Effector memory CD4-positive, alpha-beta T cell (primary cell): ENCODE data around the gene CYP51A1.
"Not testable (repeated sequence)": the region's sequence is repeated elsewhere in the genome, so short reads cannot be mapped to it uniquely, and the experiment has no call there.

ENCODE experiments used
- DNase-seq, 3 donors: peaks; one replicate each; pipeline ENCODE4 v3.0.0-alpha.2; 2020
- H3K27ac ChIP-seq: 2 replicates; pipeline ENCODE4 v1.7.0; 2013; ENCODE audit warnings: mild to moderate bottlenecking, low read length, moderate library complexity; ENCODE audit not compliant: insufficient read depth, poor library complexity, severe bottlenecking
- H3K27me3 ChIP-seq: replicated peaks from 2 replicates; pipeline ENCODE4 v1.7.0; 2013; ENCODE audit warnings: mild to moderate bottlenecking, low read length; ENCODE audit not compliant: insufficient read depth, control insufficient read depth, poor library complexity, severe bottlenecking
- H3K36me3 ChIP-seq: 2 replicates; pipeline ENCODE4 v1.7.0; 2013; ENCODE audit warnings: mild to moderate bottlenecking, low read length, moderate library complexity; ENCODE audit not compliant: control insufficient read depth, insufficient read depth
- H3K4me1 ChIP-seq: 2 replicates; pipeline ENCODE4 v1.7.0; 2013; ENCODE audit warnings: low read length, mild to moderate bottlenecking; ENCODE audit not compliant: control insufficient read depth, insufficient read depth, poor library complexity, severe bottlenecking
- H3K4me3 ChIP-seq: 2 replicates; pipeline ENCODE4 v1.7.0; 2013; ENCODE audit warnings: low read length, low read depth, mild to moderate bottlenecking; ENCODE audit not compliant: insufficient read depth, poor library complexity, severe bottlenecking
- H3K9me3 ChIP-seq: 2 replicates; pipeline ENCODE4 v1.7.0; 2013; ENCODE audit warnings: mild to moderate bottlenecking, low read length, moderate library complexity; ENCODE audit not compliant: control insufficient read depth

The CYP51A1 gene

DNA sequence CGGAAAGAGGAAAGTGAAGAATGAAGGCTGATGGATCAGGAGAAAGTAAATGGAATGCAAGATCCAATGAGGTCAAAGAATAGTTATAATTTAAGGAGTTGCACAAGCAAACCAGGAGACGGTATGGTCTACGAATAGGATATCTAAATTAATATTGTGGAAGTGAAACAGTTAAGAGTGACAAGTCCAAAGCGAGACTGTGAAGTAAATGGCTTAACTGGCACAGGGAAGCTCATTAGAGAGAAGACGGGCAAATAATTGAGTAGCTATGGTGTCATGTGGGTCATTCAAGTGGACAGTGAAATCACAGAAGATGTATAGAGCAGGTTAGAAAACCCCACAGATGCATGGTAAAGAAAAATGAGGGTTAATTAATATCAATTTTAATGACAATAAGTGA, 3.2 kb downstream of the CYP51A1 start:
- Histone ChIP-seq H3K4me3 (no peak overlapping the region), H3K27ac (no peak overlapping the region), H3K27me3 (no peaks in the 10 kb centered on the region), H3K36me3 (peaks cover 5% of the 10 kb centered on the region), H3K4me1 (peaks cover 9% of the 10 kb centered on the region), H3K9me3 (no peaks in the 10 kb centered on the region)
- DNase-seq = no peak

DNA sequence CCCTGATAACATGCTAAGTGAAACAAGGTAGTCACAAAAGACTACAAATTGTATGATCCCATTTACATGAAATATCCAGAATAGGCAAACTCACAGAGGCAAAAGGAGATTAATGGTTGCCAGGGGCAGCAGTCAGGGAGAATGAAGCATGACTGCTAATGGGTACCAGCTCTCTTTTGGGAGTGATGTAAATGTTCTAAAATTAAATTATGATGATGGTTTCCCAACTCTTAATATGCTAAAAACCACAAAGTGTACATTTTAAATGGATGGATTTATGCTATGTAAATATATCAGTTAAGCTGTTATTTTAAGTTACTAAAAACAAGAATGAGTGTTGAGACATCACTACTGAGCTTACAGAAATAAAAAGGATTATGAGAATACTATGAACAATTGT, 12.6 kb downstream of the CYP51A1 start:
- Histone ChIP-seq H3K27ac (no peak overlapping the region), H3K36me3 (peaks cover 24% of the 10 kb centered on the region), H3K4me1 (no peaks in the 10 kb centered on the region), H3K27me3 (no peaks in the 10 kb centered on the region), H3K9me3 (no peaks in the 10 kb centered on the region), H3K4me3 (no peak overlapping the region)
- no peak for DNase-seq

DNA sequence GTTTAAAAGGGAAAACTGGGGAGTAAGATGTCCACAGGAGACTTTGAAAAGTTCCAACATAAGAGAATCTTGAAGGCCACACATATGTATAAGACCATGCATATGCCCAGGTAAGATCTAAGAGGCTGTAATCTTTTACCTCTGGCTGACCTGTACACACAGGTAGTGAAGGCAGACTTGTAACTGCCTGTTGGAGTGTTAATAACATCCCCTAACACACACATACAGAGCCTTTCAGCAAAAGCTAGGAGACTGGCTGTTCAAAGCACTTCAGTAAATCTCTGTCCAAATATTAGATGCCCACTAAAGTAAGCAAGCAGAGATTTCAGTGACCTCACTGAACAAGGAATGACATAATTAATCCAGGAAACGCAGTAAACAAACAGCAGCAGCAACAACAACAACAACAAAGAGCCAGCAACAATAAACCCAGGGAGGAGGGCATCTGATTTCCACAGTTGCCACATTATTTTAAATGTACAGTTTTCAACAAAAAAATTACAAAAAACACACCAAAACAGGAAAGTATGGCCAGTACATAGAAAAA, 15.0 kb downstream of the CYP51A1 start:
- peaks cover 22% of the 10 kb centered on the region for H3K36me3 ChIP-seq
- H3K9me3 ChIP-seq = no peaks in the 10 kb centered on the region
- no peaks in the 10 kb centered on the region for H3K4me1 ChIP-seq
- H3K4me3 ChIP-seq = no peak overlapping the region
- no peak for DNase-seq
- no peaks in the 10 kb centered on the region for H3K27me3 ChIP-seq
- H3K27ac ChIP-seq = no peak overlapping the region

DNA sequence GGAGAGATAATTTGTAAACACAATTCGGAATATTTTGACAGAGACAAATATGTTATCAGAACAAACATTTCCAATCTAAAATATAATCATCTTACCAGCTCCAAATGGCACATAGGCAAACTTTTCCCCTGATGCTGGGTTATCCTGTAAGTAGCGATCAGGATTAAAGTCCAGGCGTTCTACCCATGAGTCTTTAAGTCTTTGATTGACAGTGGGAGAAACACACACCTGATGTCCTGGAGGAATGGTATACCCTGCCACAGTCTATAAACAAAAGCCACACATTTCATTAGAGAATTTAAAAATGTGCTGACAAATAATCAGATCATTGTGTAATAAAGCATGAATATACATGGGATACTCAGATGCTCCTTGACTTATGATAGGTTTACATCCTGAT, 17.3 kb downstream of the CYP51A1 start:
- no peaks in the 10 kb centered on the region for H3K9me3 ChIP-seq
- H3K36me3 ChIP-seq = peaks cover 11% of the 10 kb centered on the region
- no peak overlapping the region for H3K4me3 ChIP-seq
- H3K27ac ChIP-seq = no peak overlapping the region
- no peaks in the 10 kb centered on the region for H3K4me1 ChIP-seq
- DNase-seq = no peak
- H3K27me3 ChIP-seq = no peaks in the 10 kb centered on the region

DNA sequence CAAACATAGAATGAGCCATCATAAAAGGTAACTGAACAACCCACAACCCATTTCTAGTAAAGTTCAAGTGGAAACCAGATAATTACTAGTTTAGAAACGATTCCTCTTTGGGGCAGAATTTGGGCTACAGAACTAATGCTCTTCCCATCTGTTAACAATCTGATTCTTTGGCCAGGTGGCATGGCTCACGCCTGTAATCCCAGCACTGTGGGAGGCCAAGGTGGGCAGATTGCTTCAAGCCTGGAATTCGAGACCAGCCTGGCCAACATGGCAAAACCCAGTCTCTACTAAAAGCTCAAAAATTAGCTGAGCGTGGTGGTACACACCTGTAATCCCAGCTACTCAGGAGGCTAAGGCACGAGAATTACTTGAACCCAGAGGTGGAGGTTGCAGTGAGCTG, 18.5 kb downstream of the CYP51A1 start:
- Histone ChIP-seq H3K27me3 (no peaks in the 10 kb centered on the region), H3K4me1 (no peaks in the 10 kb centered on the region), H3K9me3 (no peaks in the 10 kb centered on the region), H3K4me3 (no peak overlapping the region), H3K36me3 (peaks cover 3% of the 10 kb centered on the region), H3K27ac (no peak overlapping the region)
- DNase-seq = no peak

DNA sequence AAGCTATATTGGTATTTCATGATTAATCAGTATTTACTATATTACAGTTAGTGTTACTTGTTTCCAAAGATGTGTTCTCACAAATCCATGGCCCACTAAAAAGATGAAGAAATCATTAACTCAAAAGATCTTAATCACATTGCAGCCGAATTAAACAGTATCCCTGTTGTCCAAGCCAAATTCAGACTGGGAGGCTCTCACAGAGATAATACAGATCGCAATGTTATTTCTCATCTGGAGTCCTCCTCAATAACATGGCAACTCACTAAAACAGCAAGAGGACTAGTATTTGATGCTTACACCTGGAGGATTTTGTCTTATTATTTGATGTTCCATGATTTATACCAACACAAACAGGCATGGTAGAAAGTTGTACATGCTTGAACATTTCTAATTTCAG, 23.4 kb downstream of the CYP51A1 start:
- Histone ChIP-seq H3K4me1 (no peaks in the 10 kb centered on the region), H3K27ac (no peak overlapping the region), H3K9me3 (no peaks in the 10 kb centered on the region), H3K4me3 (no peak overlapping the region), H3K36me3 (peaks cover 21% of the 10 kb centered on the region), H3K27me3 (no peaks in the 10 kb centered on the region)
- DNase-seq = no peak

DNA sequence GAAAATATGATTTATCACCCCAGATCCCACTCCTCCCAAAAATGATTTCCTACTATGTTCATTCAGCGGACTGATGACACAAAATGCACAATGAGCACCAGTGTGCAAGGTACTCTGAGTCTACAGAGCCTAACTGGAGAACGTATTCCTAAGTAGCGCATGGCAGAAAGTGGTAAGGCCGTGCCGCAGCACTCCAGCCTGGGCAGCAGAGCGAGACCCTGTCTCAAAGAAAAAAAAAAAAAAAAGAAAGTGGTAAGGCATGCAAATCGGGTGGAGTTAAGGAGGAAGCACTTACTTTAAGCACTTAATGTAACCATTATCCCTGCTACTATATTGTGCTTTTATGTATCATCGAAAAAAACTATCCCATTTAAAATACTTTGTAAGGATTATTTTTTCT, 25.5 kb downstream of the CYP51A1 start:
- no peak overlapping the region for H3K4me3 ChIP-seq
- H3K27me3 ChIP-seq = no peaks in the 10 kb centered on the region
- H3K27ac ChIP-seq = no peak overlapping the region
- DNase-seq = no peak
- H3K4me1 ChIP-seq = no peaks in the 10 kb centered on the region
- H3K36me3 ChIP-seq = peaks cover 25% of the 10 kb centered on the region
- no peaks in the 10 kb centered on the region for H3K9me3 ChIP-seq

DNA sequence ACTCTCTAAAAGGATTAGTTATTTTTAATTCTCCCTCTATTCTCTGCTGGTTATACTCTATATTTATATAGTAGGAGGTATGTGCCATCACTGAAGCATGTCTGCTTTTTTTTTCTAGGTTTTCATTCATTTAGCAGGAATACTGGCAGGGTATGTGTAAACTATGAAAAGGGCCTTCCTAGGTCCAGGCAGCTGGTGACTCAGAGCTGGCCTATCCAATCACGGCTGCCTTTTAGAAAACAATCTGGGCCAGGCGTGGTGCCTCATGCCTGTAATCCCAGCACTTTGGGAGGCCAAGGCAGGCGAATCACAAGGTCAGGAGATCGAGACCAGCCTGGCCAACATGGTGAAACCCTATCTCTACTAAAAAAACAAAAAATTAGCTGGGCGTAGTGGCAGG, 31.4 kb downstream of the CYP51A1 start:
- not testable (repeated sequence) for DNase-seq, H3K27ac ChIP-seq, H3K4me3 ChIP-seq, H3K27me3 ChIP-seq, H3K9me3 ChIP-seq, H3K4me1 ChIP-seq
- H3K36me3 ChIP-seq = peaks cover 44% of the 10 kb centered on the region

DNA sequence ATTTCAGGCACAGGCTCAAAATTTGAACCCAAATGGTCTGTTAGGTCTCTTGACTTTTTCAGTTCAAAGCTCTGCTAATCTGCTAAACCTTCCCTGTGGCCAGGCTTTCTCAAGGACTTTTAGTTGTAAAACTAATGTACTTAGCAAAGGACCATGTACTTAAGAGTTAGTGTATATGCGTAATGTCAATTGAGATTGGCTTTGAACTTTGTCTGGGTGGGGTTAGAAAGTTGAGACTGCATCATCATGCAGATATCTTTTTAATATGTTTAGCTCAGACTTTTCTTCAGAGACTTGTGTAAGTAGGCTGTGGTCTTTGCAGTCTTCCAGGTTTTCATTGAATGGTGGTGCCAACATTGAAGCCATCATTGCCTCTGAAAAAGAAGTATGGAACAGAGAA, 33.7 kb downstream of the CYP51A1 start:
- Histone ChIP-seq H3K27me3 (no peaks in the 10 kb centered on the region), H3K27ac (no peak overlapping the region), H3K4me3 (no peak overlapping the region), H3K4me1 (no peaks in the 10 kb centered on the region), H3K36me3 (peaks cover 55% of the 10 kb centered on the region), H3K9me3 (no peaks in the 10 kb centered on the region)
- no peak for DNase-seq

DNA sequence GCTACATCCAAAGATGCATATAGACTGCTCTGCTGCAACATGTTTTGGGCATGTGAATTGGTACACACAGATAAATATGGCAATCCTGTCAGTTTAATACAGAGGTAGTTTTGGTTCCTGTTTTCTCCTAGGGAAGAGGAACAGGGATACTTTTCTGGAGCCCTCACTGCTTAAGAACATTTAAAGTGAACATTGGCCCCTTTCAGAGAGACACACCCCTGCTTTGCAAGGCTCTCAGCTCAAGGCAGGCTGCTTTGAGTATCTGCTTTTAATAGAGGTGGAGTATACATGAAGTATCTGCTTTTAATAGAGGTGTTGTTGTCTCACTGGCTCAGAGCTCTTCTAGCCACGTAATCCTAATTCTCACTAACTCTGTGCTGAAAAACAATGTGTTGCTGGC, 38.9 kb downstream of the CYP51A1 start:
- H3K4me3 ChIP-seq = no peak overlapping the region
- DNase-seq = no peak
- no peak overlapping the region for H3K27ac ChIP-seq
- H3K36me3 ChIP-seq = peaks cover 54% of the 10 kb centered on the region
- no peaks in the 10 kb centered on the region for H3K27me3 ChIP-seq
- no peaks in the 10 kb centered on the region for H3K9me3 ChIP-seq
- no peaks in the 10 kb centered on the region for H3K4me1 ChIP-seq

DNA sequence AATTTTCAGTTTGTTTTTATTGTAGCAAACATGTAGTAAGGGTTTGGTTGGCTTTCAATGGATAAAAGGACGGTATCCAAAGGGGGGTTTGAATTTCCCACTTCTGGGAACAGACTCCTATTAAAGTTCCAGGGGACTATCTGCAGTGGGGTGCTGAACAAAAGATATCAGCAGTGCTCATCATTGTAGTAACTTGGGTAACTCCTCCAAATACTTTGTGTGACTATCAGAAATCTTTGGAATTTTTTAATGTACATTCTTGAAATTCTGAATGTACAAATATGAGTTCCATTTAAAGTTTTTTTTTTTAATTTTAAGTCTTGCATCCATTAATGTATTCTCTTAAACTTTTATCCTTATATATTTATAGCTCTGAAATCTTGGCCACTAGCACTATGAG, 42.1 kb downstream of the CYP51A1 start:
- Histone ChIP-seq H3K4me1 (no peaks in the 10 kb centered on the region), H3K27ac (no peak overlapping the region), H3K9me3 (no peaks in the 10 kb centered on the region), H3K27me3 (no peaks in the 10 kb centered on the region), H3K36me3 (peaks cover 42% of the 10 kb centered on the region), H3K4me3 (no peak overlapping the region)
- DNase-seq = no peak
